Measurements from ENCODE around the gene AMBRA1.

Gene AMBRA1

DNA sequence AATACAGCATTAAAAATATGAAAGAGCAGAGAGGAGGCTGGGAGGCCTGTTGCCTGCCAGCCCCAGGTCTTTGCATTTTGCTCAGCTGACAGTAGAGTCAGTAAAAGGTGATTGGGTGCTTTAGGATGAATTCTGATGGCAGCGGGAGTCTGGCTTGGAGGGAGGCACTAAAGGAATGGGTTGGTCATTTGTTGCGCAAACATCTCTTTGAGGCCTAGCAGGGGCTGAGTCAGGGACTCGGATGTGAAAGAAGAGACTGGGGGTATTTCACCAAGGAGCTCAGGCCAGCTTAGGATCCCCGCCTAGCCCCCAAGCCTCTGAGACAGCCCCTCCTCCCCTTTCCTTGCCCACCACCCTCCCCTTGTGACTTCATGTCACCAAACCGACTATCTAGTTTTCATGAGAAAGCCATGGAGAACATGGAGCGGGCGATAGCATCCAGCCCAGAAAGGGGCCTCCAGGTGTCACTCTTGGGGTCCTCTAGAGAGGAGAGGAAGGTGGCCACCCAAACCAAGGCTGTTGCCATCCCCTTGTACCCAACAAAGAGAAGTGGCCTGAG is 236.8 kb downstream of the AMBRA1 start:
- DNase-seq, result no peak

DNA sequence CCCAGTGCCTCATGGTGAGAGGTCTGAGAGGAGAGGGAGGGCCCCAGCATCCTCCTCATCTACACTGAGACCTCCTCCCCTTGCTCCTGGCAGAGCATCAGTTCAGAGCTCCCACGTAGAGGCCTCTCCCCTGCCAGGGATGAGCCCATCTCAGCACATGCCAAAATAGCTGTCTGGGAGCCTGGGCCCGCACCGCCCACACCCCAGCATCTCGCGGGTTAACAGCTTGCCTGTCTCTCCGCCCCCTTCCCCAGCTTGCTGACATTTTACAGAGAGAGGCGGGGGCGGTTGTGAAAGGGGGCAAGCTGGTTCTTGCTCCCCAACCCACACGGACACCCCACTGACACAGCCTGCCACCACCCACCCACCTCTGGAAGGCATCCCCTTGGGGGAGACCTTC is 240.1 kb downstream of the AMBRA1 start:
- peak in 1 of 51 donors; percentile 71 for DNase-seq

DNA sequence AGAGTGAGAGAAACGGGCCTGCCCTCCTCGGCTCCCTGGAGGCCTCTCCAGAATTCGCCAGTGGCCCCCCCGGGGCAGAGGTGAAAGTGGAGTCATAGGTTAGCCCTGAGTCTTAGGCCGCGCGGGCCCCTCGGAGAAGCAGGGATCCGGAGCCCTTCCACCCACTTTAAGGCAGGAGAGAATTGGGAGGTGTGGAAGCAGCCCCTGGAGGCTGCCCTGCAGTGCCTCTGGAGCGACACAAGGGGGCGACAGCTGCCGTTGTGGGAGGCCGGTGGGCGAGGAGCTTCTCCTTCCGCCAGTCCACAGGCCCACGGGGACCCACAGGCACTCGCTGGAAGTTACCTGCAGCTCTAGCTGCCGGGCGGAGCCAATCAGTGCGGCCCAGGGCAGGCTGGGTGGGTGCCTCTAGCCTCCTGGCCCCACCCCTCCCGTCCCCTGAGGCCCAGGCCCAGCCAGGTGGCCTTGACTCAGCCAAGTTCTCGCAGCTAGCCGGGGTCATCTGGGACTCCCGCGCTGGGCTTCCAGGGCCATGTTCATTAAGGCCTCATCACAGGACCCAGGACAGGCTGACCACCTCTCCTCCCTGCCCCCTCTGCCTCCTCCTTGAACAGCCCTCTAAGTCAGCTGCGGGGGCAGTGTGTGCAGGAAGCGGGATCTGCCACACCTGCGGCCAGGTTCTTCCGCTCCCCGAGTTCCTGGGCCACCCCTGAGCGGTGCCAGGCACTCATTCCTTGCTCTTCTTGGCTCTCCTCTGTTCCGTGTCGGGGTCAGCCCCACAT is 241.6 kb downstream of the AMBRA1 start:
- DNase-seq, result peak in 19 of 51 donors; percentile 13 to 68 (median 29)

DNA sequence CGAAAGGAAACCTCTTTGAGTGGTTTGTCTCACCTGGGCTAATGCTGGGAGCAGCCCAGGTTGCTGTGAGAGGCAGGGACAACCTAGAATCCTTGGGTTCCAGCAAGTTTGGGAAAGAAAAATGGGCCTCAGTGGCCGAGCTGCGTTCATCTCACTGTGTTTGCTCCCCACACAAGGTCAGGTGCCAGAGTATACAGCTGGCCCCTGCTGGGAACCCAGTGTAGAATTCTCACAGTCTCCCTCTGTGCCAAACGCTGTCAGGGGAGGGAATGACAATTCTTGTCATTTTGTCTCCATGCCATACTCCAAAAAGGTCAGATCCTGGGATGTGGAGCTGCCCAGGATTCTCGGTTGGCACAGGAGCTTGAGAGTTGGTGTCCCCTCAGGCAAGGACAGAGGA is 242.2 kb downstream of the AMBRA1 start:
- no peak for DNase-seq

DNA sequence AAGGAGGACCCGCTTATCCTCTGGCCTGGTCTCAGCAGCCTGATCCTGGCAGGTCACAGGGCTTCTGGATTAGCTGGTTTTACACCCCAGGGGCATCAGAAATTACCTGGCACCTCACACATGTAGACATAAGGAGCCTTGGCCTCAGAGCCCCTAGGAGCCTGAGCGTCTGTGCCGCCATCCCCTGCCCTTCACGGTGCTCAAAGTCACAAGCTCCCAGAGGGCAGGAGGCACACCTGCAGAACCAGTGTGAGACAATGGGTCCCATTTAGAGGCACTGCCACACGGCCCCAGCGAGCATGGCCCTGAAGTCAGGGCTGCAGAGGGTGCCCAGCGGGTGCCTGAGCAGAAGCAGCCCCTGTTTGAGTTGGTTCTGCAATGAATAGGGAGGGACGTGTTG is 242.7 kb downstream of the AMBRA1 start:
- DNase-seq, result no peak

DNA sequence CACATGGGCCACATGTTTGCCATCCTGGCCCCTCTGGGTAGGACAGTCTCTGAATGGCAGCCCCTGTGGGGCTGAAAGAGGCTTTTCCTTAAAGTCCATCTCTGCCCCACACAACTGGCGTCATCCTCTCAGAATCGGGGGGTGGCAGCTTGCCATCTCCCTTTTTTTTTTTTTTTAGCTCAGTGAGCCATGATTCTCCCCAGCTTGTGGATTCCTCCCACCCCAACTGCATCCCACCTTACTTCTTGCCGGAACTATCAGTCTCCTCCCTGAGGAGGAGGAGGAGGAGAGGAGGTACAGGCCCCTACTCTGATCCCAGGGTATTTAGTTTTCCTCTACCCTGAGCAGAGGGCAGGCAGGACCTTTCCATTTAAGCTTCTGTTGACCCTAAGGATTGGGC is 243.1 kb downstream of the AMBRA1 start:
- DNase-seq, result no peak

DNA sequence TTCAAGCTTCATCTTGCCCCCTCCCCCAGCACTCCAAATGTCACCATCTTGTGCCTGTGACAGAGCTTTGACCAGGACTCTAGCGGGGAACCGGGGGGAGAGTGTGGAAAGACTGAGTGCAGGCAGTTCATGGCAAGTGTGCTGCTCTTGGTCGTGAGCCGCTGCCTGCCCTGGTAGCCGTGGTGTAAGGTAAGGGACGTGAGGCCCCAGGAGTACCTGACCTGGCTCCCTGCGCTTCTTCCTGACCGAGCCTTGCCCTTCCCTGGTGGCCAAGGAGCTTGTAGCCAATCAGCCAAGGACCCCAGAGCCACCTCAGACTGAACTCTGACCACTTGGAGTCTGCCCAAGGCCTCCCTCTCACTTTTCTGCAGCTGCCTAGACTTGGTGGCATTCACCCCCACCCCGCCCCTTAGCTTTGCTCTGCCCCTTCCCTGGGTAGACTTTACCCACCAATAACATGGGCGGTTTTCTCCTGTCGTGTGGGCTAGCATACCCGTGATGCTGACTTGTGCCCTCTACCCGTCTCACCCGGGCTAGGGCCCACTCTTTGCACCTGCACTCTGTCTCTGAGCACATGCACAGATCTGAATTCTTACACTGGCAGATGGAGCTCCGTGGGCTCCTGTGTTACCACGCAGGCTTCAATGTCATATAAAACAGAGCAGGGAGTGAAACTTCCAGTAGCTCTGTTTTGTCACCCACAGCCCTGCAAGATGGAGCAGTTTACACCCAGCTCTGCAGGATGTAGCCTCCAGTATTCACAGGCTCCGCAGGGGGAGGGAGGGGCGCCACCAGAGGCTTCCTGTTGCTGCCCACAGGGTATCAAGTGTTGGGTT is 245.0 kb downstream of the AMBRA1 start:
- DNase-seq, result no peak

DNA sequence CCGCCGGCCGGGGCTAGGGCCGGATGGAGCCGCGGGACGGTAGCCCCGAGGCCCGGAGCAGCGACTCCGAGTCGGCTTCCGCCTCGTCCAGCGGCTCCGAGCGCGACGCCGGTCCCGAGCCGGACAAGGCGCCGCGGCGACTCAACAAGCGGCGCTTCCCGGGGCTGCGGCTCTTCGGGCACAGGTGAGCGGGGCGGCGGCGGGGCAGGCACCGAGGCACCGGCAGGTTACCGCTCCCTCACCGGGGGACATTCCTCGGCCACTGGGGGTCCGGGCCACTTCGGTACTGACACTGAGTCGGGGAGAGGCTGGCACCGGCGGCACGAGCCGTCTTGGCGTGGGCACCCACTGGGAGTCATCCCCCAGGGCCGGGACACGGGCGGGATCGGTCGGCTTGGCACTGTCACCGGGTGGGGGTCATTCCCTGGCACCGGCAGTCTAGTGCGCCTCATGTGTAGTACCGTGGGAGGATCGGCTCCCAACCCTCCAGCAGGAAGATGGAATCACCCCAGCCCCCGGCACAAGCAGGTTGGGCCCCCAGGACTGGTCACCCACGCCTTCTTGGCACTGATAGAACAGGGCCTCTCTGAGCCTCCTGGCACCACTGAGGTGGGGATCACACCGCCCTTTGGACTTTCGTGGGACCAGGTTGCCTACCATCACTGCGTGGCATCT is 246.0 kb downstream of the AMBRA1 start:
- peak in 5 of 51 donors; percentile 20 to 43 (median 27) for DNase-seq

DNA sequence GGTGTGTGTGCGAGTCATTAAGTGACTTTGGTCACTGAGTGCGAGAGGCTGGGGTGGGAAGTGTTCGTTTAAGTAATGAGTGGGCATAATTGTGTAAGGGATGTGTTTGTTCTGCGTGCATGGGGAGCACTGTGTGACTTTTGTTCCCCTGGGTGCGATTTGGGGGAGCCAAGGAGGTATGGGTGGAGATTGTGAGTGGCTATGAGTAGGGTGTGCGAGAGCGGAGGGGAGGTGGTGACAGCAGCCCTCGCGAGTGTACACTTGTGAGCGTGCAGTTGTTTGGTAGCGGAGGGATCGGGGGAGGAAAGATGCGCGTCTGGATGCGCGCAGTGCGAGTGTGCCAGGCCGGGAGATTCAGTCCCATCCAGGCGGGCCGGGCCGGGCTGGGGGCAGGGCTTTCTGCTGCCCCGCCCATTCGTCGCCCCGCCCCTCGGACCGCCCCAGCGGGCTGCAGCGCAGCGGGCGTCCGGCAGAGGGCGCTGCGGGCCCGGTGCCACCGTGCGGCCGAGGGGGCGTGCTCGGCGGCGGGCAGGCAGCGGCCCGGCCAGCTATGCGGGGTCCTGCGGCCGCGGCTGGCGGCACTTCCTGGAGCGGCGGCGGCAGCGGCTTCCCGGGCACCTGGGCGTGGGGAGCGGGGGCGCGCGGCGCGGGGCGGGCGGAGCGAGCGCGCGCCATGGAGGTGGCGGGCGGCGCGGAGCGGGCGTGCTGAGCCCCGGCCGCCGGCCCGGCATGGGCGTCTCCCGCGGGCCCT is 246.8 kb downstream of the AMBRA1 start, which contains the start of gene DGKZ:
TSS of gene DGKZ (plus strand) at position 578 of the 751 bp plus-strand sequence. CDS start 197 bp downstream, outside the sequence.
- peak in 49 of 51 donors; percentile 42 to 93 (median 78) for DNase-seq

Measured in hypothalamus (tissue), 51 donors.